Activated naive CD4-positive, alpha-beta T cell treated with anti-CD3 and anti-CD28 coated beads, Interleukin-2, amount 10 ng/mL, durations not matched to agents 7 days and 5 days (primary cell): Measurements from ENCODE around the gene TIAL1.
"Not testable (repeated sequence)": the region's sequence is repeated elsewhere in the genome, so short reads cannot be mapped to it uniquely, and the experiment has no call there.

Source experiments
- CTCF ChIA-PET: fragments of 350-600 bp; sonication (Branson Sonifier 250); formaldehyde crosslinking; loops from one replicate; lab custom pipeline; 2021; ENCODE audit warnings: antibody characterized with exemption; lab: Charles Lee
- DNase-seq: peaks from one replicate; pipeline ENCODE4 v3.0.0-alpha.2; 2020
- H3K27ac Mint-ChIP-seq: one replicate; pipeline ENCODE4 v1.8.0; 2021; ENCODE audit warnings: mild to moderate bottlenecking, moderate library complexity, mixed read lengths
- H3K27me3 Mint-ChIP-seq: one replicate; pipeline ENCODE4 v1.8.0; 2021; ENCODE audit warnings: mild to moderate bottlenecking, mixed read lengths
- H3K36me3 Mint-ChIP-seq: one replicate; pipeline ENCODE4 v1.8.0; 2021; ENCODE audit warnings: mixed read lengths
- H3K4me1 Mint-ChIP-seq: one replicate; pipeline ENCODE4 v1.8.0; 2021; ENCODE audit warnings: mixed read lengths
- H3K4me3 Mint-ChIP-seq: one replicate; pipeline ENCODE4 v1.8.0; 2021; ENCODE audit warnings: mild to moderate bottlenecking, moderate library complexity, mixed read lengths
- H3K9me3 Mint-ChIP-seq: one replicate; pipeline ENCODE4 v1.8.0; 2021; ENCODE audit warnings: mixed read lengths

TIAL1 gene

DNA sequence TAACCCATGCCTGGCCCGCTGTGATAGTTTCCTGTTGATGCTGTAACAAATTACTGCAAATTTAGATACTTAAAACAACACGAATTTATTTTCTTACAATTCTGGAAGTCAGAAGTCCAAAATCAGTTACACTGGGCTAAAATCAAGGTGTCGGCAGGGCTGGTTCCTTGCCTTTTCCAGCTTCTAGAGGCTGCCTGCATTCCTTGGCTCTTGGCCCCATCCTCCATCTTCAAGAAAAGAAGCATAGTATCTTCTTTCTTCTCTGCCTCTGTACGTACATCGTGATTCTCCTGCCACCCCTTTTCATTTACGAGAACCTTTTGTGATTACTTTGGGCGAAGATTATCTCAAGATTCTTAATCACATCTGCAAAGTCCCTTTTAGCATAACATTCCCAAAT is 1.6 kb upstream of the TIAL1 start:
- H3K4me1 Mint-ChIP-seq: peaks cover 29% of the 10 kb centered on the region
- DNase-seq: no peak
- H3K27me3 Mint-ChIP-seq: no peaks in the 10 kb centered on the region
- H3K36me3 Mint-ChIP-seq: peaks cover 20% of the 10 kb centered on the region
- CTCF ChIA-PET: interaction anchor here (1.1 to 1.6 kb wide), 2 partner anchors 148 to 273 kb away, joined by 3 read pairs; no protein-coding TSS in a partner anchor
- H3K9me3 Mint-ChIP-seq: no peaks in the 10 kb centered on the region
- no peak overlapping the region for H3K4me3 Mint-ChIP-seq
- H3K27ac Mint-ChIP-seq: no peak overlapping the region

DNA sequence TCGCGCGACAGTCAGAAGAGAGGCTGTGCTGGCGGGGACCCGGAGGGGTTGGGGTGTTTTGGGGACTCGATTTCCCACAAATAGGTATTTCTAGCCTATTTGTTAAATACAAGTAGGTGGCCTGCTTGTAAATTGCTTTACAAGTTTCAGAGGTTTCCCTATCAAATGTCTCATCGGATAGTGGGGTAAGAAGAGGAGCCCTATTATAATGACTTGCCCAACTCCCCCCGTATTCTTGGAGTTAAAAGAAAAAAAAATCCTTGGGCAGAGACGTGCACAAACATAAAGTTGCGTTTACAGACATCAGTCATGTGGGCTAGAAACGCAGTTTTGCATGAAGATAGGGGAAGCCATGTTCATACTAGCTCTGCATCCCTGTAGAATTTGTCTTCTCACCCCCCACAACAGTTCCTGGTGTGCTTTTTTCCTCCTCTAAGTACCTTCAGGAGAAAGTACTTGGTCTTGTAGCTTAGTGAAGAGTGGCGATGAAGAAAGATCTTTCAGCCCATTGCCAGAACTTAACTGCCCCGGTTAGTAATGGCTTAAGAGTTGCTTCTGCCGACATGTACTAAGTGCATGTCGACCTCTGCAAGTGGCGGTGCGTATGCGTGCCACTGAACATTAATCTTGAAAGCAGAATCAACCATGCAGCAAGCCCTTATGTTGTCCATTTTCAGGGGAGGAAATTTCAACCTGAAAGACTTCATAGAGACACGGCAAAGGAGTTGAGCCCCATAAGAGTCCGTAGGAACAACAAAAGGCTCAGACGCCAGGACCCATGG is 832 bp upstream of the TIAL1 start:
- Mint-ChIP-seq H3K9me3 (no peaks in the 10 kb centered on the region), H3K27ac (peak overlapping the region; percentile 98), H3K27me3 (no peaks in the 10 kb centered on the region), H3K4me1 (peaks cover 37% of the 10 kb centered on the region), H3K4me3 (peak overlapping the region; percentile 96), H3K36me3 (peaks cover 26% of the 10 kb centered on the region)
- no peak for DNase-seq
- CTCF ChIA-PET: interaction anchor here (1.6 kb wide), 1 partner anchor 273 kb away, joined by 3 read pairs; no protein-coding TSS in a partner anchor

GRCh38 chr10:119595676-119596515 is 868 bp downstream of the TIAL1 start:
- DNase-seq: peak; percentile 66
- H3K27me3 Mint-ChIP-seq: no peaks in the 10 kb centered on the region
- no peaks in the 10 kb centered on the region for H3K9me3 Mint-ChIP-seq
- CTCF ChIA-PET: no interaction called here
- H3K36me3 Mint-ChIP-seq: peaks cover 31% of the 10 kb centered on the region
- H3K4me1 Mint-ChIP-seq: peaks cover 50% of the 10 kb centered on the region
- peak overlapping the region; percentile 96 for H3K4me3 Mint-ChIP-seq
- H3K27ac Mint-ChIP-seq: peak overlapping the region; percentile 98

GRCh38 chr10:119595134-119595675 is 1.6 kb downstream of the TIAL1 start:
- H3K36me3 Mint-ChIP-seq: peaks cover 31% of the 10 kb centered on the region
- CTCF ChIA-PET: interaction anchor here (1.0 to 1.3 kb wide), 2 partner anchors 9 to 64 kb away, joined by 3 to 4 read pairs; no protein-coding TSS in a partner anchor
- no peak for DNase-seq
- H3K4me1 Mint-ChIP-seq: peaks cover 50% of the 10 kb centered on the region
- H3K9me3 Mint-ChIP-seq: no peaks in the 10 kb centered on the region
- peak overlapping the region; percentile 98 for H3K27ac Mint-ChIP-seq
- H3K27me3 Mint-ChIP-seq: no peaks in the 10 kb centered on the region
- peak overlapping the region; percentile 96 for H3K4me3 Mint-ChIP-seq

DNA sequence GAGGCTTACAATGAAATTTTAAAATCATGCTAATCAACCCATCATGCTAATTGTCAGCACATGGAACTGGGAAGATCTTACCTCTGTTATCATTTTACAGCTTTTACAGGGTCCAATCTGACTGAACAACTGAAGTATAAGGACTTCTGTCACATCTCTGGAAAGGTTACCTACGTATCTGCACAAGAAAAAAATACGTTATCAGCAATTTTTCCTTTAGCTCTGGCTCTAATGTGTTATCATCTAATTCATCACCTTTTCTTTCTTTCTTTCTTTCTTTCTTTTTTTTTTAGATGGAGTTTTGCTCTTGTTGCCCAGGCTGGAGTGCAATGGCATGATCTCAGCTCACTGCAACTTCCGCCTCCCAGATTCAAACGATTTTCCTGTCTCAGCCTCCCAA is 8.7 kb downstream of the TIAL1 start:
- Mint-ChIP-seq H3K27ac (no peak overlapping the region), H3K27me3 (no peaks in the 10 kb centered on the region), H3K9me3 (no peaks in the 10 kb centered on the region), H3K4me1 (peaks cover 26% of the 10 kb centered on the region), H3K4me3 (no peak overlapping the region), H3K36me3 (peaks cover 15% of the 10 kb centered on the region)
- DNase-seq: no peak
- CTCF ChIA-PET: interaction anchor here (1.5 kb wide), 1 partner anchor 11 kb away, joined by 3 read pairs; no protein-coding TSS in a partner anchor

- Mint-ChIP-seq H3K36me3 (peaks cover 55% of the 10 kb centered on the region), H3K4me1 (peaks cover 27% of the 10 kb centered on the region), H3K27ac (no peak overlapping the region), H3K27me3 (no peaks in the 10 kb centered on the region), H3K4me3 (no peak overlapping the region), H3K9me3 (no peaks in the 10 kb centered on the region)
- CTCF ChIA-PET: no interaction called here
- DNase-seq: no peak
These were observed 18.4 kb downstream of the TIAL1 start for GRCh38 chr10:119578355-119578754.

DNA sequence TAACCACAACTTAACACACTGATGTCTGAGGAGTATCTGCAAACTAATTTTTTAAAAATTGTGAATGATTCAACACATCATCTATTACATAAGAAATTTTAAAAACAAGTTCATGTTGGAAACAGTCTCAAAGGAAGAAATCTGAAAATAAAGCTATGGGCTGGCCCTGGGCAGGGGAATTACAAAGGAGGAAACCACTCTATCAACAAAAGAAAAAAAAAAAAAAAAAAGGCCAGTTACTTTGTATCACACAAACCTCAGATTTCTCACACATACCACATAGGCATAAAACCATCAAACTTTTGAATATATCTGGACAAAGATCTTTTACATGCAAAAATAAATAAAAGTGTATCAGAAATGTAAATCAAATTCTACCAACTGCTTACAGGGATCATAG is 20.8 kb downstream of the TIAL1 start:
- Mint-ChIP-seq H3K9me3 (no peaks in the 10 kb centered on the region), H3K27ac (peak overlapping the region; percentile 66), H3K4me3 (no peak overlapping the region), H3K27me3 (no peaks in the 10 kb centered on the region), H3K36me3 (peaks cover 51% of the 10 kb centered on the region), H3K4me1 (peaks cover 25% of the 10 kb centered on the region)
- DNase-seq: no peak
- CTCF ChIA-PET: interaction anchor here (1.0 to 1.7 kb wide), 3 partner anchors 12 to 376 kb away, joined by 3 to 5 read pairs (median 3); no protein-coding TSS in a partner anchor

GRCh38 chr10:119575506-119575905 is 21.3 kb downstream of the TIAL1 start:
- Mint-ChIP-seq H3K27ac (peak overlapping the region; percentile 66), H3K36me3 (peaks cover 51% of the 10 kb centered on the region), H3K27me3 (no peaks in the 10 kb centered on the region), H3K9me3 (no peaks in the 10 kb centered on the region), H3K4me3 (no peak overlapping the region), H3K4me1 (peaks cover 25% of the 10 kb centered on the region)
- CTCF ChIA-PET: interaction anchor here (1.0 kb wide), 1 partner anchor 27 kb away, joined by 3 read pairs; no protein-coding TSS in a partner anchor
- peak; percentile 48 for DNase-seq

- Mint-ChIP-seq H3K4me1 (no peaks in the 10 kb centered on the region), H3K27ac (no peak overlapping the region), H3K9me3 (no peaks in the 10 kb centered on the region), H3K4me3 (no peak overlapping the region), H3K36me3 (peaks cover 4% of the 10 kb centered on the region), H3K27me3 (no peaks in the 10 kb centered on the region)
- CTCF ChIA-PET: interaction anchor here (0.6 kb wide), 1 partner anchor 426 kb away, joined by 3 read pairs; no protein-coding TSS in a partner anchor
- DNase-seq: no peak
These were observed 28.8 kb downstream of the TIAL1 start for GRCh38 chr10:119567978-119568377.

GRCh38 chr10:119562097-119562496 is 34.7 kb downstream of the TIAL1 start:
- Mint-ChIP-seq H3K4me3 (no peak overlapping the region), H3K4me1 (no peaks in the 10 kb centered on the region), H3K27ac (no peak overlapping the region), H3K36me3 (no peaks in the 10 kb centered on the region), H3K27me3 (peaks cover 3% of the 10 kb centered on the region), H3K9me3 (no peaks in the 10 kb centered on the region)
- no peak for DNase-seq
- CTCF ChIA-PET: no interaction called here

DNA sequence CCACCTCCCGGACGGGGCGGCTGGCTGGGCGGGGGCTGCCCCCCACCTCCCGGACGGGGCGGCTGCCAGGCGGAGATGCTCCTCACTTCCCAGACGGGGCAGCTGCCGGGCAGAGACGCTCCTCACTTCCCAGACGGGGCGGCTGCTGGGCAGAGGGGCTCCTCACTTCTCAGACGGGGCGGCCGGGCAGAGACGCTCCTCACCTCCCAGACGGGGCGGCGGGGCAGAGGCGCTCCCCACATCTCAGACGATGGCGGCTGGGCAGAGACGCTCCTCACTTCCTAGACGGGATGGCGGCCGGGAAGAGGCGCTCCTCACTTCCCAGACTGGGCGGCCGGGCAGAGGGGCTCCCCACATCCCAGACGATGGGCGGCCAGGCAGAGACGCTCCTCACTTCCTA is 37.3 kb downstream of the TIAL1 start:
- H3K27ac Mint-ChIP-seq: not testable (repeated sequence)

GRCh38 chr10:119556081-119556480 is 40.7 kb downstream of the TIAL1 start:
- CTCF ChIA-PET, DNase-seq, H3K4me3 Mint-ChIP-seq, H3K27ac Mint-ChIP-seq, H3K9me3 Mint-ChIP-seq, H3K36me3 Mint-ChIP-seq, H3K4me1 Mint-ChIP-seq: not testable (repeated sequence)
- H3K27me3 Mint-ChIP-seq: peaks cover 15% of the 10 kb centered on the region

More for the DNA sequence above, 37.3 kb downstream of the TIAL1 start:
- CTCF ChIA-PET, H3K4me3 Mint-ChIP-seq, H3K9me3 Mint-ChIP-seq, DNase-seq, H3K4me1 Mint-ChIP-seq, H3K27me3 Mint-ChIP-seq, H3K36me3 Mint-ChIP-seq: not testable (repeated sequence)

- Mint-ChIP-seq H3K4me3 (no peak overlapping the region), H3K4me1 (no peaks in the 10 kb centered on the region), H3K27me3 (peaks cover 21% of the 10 kb centered on the region), H3K9me3 (no peaks in the 10 kb centered on the region), H3K36me3 (no peaks in the 10 kb centered on the region), H3K27ac (no peak overlapping the region)
- DNase-seq: no peak
- CTCF ChIA-PET: no interaction called here
These were observed 41.5 kb downstream of the TIAL1 start for GRCh38 chr10:119555178-119555784.

DNA sequence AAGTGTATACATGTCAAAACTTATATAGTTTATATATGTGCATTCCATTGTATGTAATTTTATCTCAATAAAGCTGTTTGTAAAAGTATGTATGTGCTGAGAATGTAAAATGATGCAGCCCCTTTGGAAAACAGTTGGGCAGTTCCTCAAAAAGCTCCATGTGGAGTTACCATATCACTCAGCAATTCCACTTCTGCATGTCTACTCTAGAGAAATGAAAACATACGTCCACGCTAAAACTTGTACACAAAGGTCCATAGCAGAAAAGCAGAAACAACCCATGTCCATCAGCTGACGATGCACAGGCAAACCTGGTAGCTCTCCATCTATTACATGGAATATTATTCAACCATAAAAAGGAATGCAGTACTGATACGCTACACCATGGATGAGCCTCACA is 45.9 kb downstream of the TIAL1 start:
- no peak overlapping the region for H3K27ac Mint-ChIP-seq
- no peak overlapping the region for H3K4me3 Mint-ChIP-seq
- DNase-seq: no peak
- no peaks in the 10 kb centered on the region for H3K36me3 Mint-ChIP-seq
- no peaks in the 10 kb centered on the region for H3K9me3 Mint-ChIP-seq
- H3K27me3 Mint-ChIP-seq: peaks cover 53% of the 10 kb centered on the region
- CTCF ChIA-PET: no interaction called here
- peaks cover 1% of the 10 kb centered on the region for H3K4me1 Mint-ChIP-seq
